Neural cell (in vitro differentiated cells): ENCODE measurements around the gene DNAH10. TPM values are rescaled to one million over a fixed set of nuclear protein-coding genes. Genes with fewer than 3 reads are reported as not detected.

Experiments used
- H2AFZ ChIP-seq: fragments of 200-600, 300-800 bp; sonication (generic), shearing (Covaris generic); 2 replicates; pipeline ENCODE4 v1.6.0; 2014; ENCODE audit warnings: low read depth, mild to moderate bottlenecking, antibody characterized with exemption, low read length, moderate library complexity
- H3F3A ChIP-seq: fragments of 200-600 bp; shearing (Covaris generic); 2 replicates; pipeline ENCODE4 v1.6.1; 2016; ENCODE audit warnings: mild to moderate bottlenecking, moderate library complexity, mixed read lengths, antibody characterized with exemption, low read length; ENCODE audit not compliant: insufficient read depth, poor library complexity, severe bottlenecking
- H3K27ac ChIP-seq: fragments of 200-600, 300-800 bp; sonication (generic), shearing (Covaris generic); 2 replicates; pipeline ENCODE4 v1.5.1; 2014; ENCODE audit warnings: mild to moderate bottlenecking, low read length, moderate library complexity
- H3K27me3 ChIP-seq: fragments of 300-800, 200-600 bp; sonication (generic), shearing (Covaris generic); 2 replicates; pipeline ENCODE4 v1.6.0; 2014; ENCODE audit warnings: mild to moderate bottlenecking, low read depth, low read length, moderate library complexity; ENCODE audit not compliant: insufficient read depth
- H3K36me3 ChIP-seq: fragments of 300-800, 200-600 bp; sonication (generic), shearing (Covaris generic); 2 replicates; pipeline ENCODE4 v1.5.1; 2014; ENCODE audit warnings: mild to moderate bottlenecking, antibody characterized with exemption, low read length, moderate library complexity; ENCODE audit not compliant: insufficient read depth
- H3K4me2 ChIP-seq: fragments of 300-800, 200-600 bp; sonication (generic), shearing (Covaris generic); 2 replicates; pipeline ENCODE4 v1.6.0; 2014; ENCODE audit warnings: mild to moderate bottlenecking, low read length
- H3K4me3 ChIP-seq: fragments of 300-800, 200-600 bp; sonication (generic), shearing (Covaris generic); 2 replicates; pipeline ENCODE4 v1.5.1; 2014; ENCODE audit warnings: mild to moderate bottlenecking, low read length, moderate library complexity
- H3K79me2 ChIP-seq: fragments of 200-600 bp; shearing (Covaris generic); replicated peaks from 2 replicates; pipeline ENCODE4 v1.6.0; 2014; ENCODE audit warnings: mild to moderate bottlenecking, low read length, moderate library complexity; ENCODE audit not compliant: insufficient read depth
- H3K9ac ChIP-seq: fragments of 300-800, 200-600 bp; sonication (generic), shearing (Covaris generic); 2 replicates; pipeline ENCODE4 v1.6.1; 2016; ENCODE audit warnings: mild to moderate bottlenecking, low read length, mixed read lengths
- H3K9me2 ChIP-seq: fragments of 200-600 bp; shearing (Covaris generic); 2 replicates; pipeline ENCODE4 v1.6.1; 2016; ENCODE audit warnings: mild to moderate bottlenecking, low read length, mixed read lengths; ENCODE audit not compliant: insufficient read depth
- H3K9me3 ChIP-seq: fragments of 200-600, 300-800 bp; sonication (generic), shearing (Covaris generic); 2 replicates; pipeline ENCODE4 v1.6.1; 2016; ENCODE audit warnings: mild to moderate bottlenecking, mixed run types, low read length, moderate library complexity, mixed read lengths
- H4K20me1 ChIP-seq: fragments of 200-600 bp; shearing (Covaris generic); 2 replicates; pipeline ENCODE4 v1.6.1; 2016; ENCODE audit warnings: mild to moderate bottlenecking, mixed run types; ENCODE audit not compliant: insufficient read depth
- EP300 ChIP-seq: fragments of 450-650 bp; conservative IDR thresholded peaks from 2 replicates; pipeline ENCODE4 v1.6.1; 2014; ENCODE audit warnings: antibody characterized with exemption, mild to moderate bottlenecking, moderate library complexity; ENCODE audit not compliant: poor library complexity, severe bottlenecking
- EZH2 ChIP-seq: fragments of 200-600, 300-800 bp; shearing (Covaris generic), sonication (generic); IDR thresholded peaks from 2 replicates; pipeline ENCODE4 v1.6.1; 2014; ENCODE audit warnings: antibody characterized with exemption, low read length, borderline replicate concordance, mild to moderate bottlenecking; ENCODE audit not compliant: insufficient read depth, poor library complexity, severe bottlenecking
- MXI1 ChIP-seq: fragments of 450-650 bp; conservative IDR thresholded peaks from 2 replicates; pipeline ENCODE4 v1.6.1; 2014; ENCODE audit warnings: antibody characterized with exemption, mild to moderate bottlenecking; ENCODE audit not compliant: poor library complexity, severe bottlenecking
- POLR2AphosphoS5 ChIP-seq: IDR thresholded peaks from 2 replicates; pipeline ENCODE4 v1.6.1; 2012
- RAD21 ChIP-seq: fragments of 450-650 bp; conservative IDR thresholded peaks from 2 replicates; pipeline ENCODE4 v1.6.1; 2014; ENCODE audit warnings: antibody characterized with exemption, mild to moderate bottlenecking, moderate library complexity
- SMC3 ChIP-seq: fragments of 450-650 bp; conservative IDR thresholded peaks from 2 replicates; pipeline ENCODE4 v1.6.1; 2014; ENCODE audit warnings: antibody characterized with exemption, mild to moderate bottlenecking, moderate library complexity; ENCODE audit not compliant: poor library complexity
- TAF1 ChIP-seq: IDR thresholded peaks from 2 replicates; pipeline ENCODE4 v1.6.1; 2012; ENCODE audit warnings: low read depth
- polyA plus RNA-seq: library from polyadenylated mRNA; depleted of rRNA; stranded (reverse); fragments of >200 nt; gene quantifications from 2 replicates; pipeline ENCODE4 v1.2.3, GENCODE V29; 2014
- TF ChIP-seq, protein P1 (sequence below): fragments of 450-650 bp; IDR thresholded peaks from 2 replicates; pipeline ENCODE4 v1.5.1; 2014; ENCODE audit warnings: antibody characterized with exemption, mild to moderate bottlenecking, moderate library complexity; ENCODE audit not compliant: poor library complexity, severe bottlenecking
- TF ChIP-seq, protein P2 (sequence below): IDR thresholded peaks from 2 replicates; pipeline ENCODE4 v1.6.1; 2012; ENCODE audit warnings: borderline replicate concordance

DNAH10 gene
- polyA plus RNA-seq, 1 donor from 2014 or later, result 1.9 TPM

DNA sequence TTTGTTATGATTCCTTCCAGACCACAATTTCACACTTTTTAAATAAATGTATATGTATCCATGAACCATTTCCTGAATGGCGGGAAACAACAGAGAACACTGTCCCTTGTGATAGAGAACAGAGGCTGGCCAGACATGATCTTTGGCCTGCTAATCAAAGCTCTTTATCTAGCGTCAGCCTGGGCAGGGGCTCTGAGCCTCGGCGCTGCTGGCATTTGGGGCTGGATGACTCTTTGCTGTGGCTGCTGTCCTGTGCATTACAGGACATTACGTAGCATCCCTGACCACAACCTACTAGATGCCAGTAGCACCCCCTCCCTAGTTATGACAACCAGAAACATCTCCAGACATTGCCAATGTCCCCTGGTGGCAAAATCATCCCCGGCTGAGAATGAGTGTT lies 77.7 kb downstream of the DNAH10 start:
- H3K9me3 ChIP-seq, result no peaks in the 10 kb centered on the region
- no peak overlapping the region for H2AFZ ChIP-seq
- no peak overlapping the region for H3K4me3 ChIP-seq
- H3K36me3 ChIP-seq, result no peaks in the 10 kb centered on the region
- no peaks in the 10 kb centered on the region for H3K79me2 ChIP-seq
- no peak overlapping the region for H3K9ac ChIP-seq
- H3K27me3 ChIP-seq, result no peaks in the 10 kb centered on the region
- no peaks in the 10 kb centered on the region for H3F3A ChIP-seq
- TF ChIP-seq TAF1 (no peak), EP300 (no peak), POLR2AphosphoS5 (no peak), EZH2 (no peak), SMC3 (no peak), RAD21 (no peak), MXI1 (no peak)
- TF ChIP-seq, protein P1, sequence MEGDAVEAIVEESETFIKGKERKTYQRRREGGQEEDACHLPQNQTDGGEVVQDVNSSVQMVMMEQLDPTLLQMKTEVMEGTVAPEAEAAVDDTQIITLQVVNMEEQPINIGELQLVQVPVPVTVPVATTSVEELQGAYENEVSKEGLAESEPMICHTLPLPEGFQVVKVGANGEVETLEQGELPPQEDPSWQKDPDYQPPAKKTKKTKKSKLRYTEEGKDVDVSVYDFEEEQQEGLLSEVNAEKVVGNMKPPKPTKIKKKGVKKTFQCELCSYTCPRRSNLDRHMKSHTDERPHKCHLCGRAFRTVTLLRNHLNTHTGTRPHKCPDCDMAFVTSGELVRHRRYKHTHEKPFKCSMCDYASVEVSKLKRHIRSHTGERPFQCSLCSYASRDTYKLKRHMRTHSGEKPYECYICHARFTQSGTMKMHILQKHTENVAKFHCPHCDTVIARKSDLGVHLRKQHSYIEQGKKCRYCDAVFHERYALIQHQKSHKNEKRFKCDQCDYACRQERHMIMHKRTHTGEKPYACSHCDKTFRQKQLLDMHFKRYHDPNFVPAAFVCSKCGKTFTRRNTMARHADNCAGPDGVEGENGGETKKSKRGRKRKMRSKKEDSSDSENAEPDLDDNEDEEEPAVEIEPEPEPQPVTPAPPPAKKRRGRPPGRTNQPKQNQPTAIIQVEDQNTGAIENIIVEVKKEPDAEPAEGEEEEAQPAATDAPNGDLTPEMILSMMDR, result no peak
- TF ChIP-seq, protein P2, sequence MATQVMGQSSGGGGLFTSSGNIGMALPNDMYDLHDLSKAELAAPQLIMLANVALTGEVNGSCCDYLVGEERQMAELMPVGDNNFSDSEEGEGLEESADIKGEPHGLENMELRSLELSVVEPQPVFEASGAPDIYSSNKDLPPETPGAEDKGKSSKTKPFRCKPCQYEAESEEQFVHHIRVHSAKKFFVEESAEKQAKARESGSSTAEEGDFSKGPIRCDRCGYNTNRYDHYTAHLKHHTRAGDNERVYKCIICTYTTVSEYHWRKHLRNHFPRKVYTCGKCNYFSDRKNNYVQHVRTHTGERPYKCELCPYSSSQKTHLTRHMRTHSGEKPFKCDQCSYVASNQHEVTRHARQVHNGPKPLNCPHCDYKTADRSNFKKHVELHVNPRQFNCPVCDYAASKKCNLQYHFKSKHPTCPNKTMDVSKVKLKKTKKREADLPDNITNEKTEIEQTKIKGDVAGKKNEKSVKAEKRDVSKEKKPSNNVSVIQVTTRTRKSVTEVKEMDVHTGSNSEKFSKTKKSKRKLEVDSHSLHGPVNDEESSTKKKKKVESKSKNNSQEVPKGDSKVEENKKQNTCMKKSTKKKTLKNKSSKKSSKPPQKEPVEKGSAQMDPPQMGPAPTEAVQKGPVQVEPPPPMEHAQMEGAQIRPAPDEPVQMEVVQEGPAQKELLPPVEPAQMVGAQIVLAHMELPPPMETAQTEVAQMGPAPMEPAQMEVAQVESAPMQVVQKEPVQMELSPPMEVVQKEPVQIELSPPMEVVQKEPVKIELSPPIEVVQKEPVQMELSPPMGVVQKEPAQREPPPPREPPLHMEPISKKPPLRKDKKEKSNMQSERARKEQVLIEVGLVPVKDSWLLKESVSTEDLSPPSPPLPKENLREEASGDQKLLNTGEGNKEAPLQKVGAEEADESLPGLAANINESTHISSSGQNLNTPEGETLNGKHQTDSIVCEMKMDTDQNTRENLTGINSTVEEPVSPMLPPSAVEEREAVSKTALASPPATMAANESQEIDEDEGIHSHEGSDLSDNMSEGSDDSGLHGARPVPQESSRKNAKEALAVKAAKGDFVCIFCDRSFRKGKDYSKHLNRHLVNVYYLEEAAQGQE, result no peak
- H3K9me2 ChIP-seq, result no peaks in the 10 kb centered on the region
- no peak overlapping the region for H3K4me2 ChIP-seq
- no peak overlapping the region for H3K27ac ChIP-seq
- no peaks in the 10 kb centered on the region for H4K20me1 ChIP-seq

DNA sequence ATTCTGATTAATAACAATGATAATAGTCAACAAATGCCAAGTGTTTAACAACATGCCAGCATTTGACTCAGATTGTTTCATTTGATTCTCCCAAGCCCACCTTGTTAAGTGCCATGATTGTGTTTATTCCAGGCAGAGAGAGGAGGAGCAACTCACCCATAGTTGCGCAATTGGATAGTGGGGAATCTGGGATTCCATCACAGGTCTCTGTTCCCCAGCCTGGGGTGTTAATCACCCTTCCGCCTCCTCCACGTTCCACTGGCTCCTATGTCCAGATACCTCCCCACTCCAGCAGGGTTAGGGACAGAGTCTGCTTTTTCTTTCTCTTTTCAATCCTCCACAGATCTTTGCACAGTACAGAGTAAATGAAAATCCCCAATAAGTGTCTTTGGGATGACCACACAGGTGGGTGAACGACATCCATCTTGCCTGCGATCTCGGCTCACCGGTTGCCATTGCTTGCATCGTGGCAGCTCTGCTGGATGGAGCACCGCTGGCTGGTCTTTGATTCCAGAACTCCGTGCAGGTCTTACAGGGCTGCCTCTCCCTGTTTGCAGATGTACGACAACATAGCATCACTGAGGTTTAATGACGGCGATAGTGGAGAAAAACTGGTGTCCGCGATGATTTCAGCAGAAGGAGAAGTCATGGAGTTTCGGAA lies 78.8 kb downstream of the DNAH10 start:
- Histone ChIP-seq H3F3A (no peaks in the 10 kb centered on the region), H3K4me3 (no peak overlapping the region), H3K27me3 (no peaks in the 10 kb centered on the region), H3K4me2 (no peak overlapping the region), H3K79me2 (no peaks in the 10 kb centered on the region), H4K20me1 (no peaks in the 10 kb centered on the region), H3K9me3 (no peaks in the 10 kb centered on the region), H2AFZ (no peak overlapping the region), H3K27ac (no peak overlapping the region), H3K36me3 (no peaks in the 10 kb centered on the region), H3K9me2 (no peaks in the 10 kb centered on the region), H3K9ac (no peak overlapping the region)
- TF ChIP-seq, protein P2, result no peak
- TF ChIP-seq SMC3 (no peak), POLR2AphosphoS5 (no peak)
